Activated CD4-positive, alpha-beta T cell treated with anti-CD3 and anti-CD28 coated beads, Interleukin-2, amount 50 U/mL, for 16 hours (primary cell): ENCODE data around the gene SBF1.
"Not testable (repeated sequence)": the region's sequence is repeated elsewhere in the genome, so short reads cannot be mapped to it uniquely, and the experiment has no call there.

Source experiments
- DNase-seq: peaks from one replicate; pipeline ENCODE4 v3.0.0-alpha.2; 2020

Gene SBF1, protein sequence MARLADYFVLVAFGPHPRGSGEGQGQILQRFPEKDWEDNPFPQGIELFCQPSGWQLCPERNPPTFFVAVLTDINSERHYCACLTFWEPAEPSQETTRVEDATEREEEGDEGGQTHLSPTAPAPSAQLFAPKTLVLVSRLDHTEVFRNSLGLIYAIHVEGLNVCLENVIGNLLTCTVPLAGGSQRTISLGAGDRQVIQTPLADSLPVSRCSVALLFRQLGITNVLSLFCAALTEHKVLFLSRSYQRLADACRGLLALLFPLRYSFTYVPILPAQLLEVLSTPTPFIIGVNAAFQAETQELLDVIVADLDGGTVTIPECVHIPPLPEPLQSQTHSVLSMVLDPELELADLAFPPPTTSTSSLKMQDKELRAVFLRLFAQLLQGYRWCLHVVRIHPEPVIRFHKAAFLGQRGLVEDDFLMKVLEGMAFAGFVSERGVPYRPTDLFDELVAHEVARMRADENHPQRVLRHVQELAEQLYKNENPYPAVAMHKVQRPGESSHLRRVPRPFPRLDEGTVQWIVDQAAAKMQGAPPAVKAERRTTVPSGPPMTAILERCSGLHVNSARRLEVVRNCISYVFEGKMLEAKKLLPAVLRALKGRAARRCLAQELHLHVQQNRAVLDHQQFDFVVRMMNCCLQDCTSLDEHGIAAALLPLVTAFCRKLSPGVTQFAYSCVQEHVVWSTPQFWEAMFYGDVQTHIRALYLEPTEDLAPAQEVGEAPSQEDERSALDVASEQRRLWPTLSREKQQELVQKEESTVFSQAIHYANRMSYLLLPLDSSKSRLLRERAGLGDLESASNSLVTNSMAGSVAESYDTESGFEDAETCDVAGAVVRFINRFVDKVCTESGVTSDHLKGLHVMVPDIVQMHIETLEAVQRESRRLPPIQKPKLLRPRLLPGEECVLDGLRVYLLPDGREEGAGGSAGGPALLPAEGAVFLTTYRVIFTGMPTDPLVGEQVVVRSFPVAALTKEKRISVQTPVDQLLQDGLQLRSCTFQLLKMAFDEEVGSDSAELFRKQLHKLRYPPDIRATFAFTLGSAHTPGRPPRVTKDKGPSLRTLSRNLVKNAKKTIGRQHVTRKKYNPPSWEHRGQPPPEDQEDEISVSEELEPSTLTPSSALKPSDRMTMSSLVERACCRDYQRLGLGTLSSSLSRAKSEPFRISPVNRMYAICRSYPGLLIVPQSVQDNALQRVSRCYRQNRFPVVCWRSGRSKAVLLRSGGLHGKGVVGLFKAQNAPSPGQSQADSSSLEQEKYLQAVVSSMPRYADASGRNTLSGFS (N-terminal part only)

DNA sequence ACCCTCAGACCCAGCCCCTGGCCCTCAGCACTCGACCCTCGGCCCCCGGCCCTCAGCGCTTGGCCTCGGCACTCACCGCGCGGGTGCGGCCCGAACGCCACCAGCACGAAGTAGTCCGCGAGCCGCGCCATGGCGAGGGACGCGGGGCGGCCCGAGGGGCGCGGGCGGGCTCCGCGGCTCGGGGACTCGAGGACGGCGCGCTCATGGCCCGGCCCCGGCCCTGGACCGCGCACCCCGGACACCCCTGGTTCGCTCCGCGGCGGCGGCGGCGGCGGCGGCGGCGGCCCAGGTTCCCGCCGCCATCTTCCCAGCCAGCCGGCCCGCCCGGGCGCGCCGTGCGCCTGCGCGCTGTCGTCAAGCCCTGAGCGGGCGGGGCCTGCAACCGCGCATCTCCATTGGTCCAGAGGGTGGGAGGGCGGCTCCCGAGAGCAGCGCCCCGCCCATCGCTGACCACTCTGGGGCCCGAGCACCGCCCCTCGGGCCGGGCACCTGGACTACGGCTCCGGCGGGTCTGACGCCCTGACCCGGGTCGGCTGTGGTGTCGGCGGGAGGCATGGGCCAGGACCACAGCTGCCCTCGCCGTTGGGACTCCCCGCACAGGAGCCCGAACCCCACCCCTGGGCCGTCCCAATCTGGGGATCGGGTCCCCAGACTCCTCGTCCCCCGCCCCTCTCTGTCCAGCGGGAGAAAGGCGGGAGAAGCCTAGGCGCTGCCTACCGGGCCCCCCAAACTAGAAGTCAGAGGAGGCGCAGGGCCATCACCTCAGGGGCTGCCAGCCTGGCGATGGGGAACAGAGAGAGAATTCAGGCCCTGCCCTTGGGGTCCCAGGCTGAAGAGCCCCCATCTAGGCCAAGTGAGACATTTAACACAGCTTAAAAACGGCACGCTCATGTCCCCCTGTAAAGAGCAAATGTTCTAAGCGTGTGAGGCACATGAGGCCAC, at the start of gene SBF1:
Gene SBF1 (minus strand): TSS at position 326 of the 942 bp plus-strand sequence. CDS start 195 bp downstream, at position 131.
- DNase-seq = peak; percentile 91

DNA sequence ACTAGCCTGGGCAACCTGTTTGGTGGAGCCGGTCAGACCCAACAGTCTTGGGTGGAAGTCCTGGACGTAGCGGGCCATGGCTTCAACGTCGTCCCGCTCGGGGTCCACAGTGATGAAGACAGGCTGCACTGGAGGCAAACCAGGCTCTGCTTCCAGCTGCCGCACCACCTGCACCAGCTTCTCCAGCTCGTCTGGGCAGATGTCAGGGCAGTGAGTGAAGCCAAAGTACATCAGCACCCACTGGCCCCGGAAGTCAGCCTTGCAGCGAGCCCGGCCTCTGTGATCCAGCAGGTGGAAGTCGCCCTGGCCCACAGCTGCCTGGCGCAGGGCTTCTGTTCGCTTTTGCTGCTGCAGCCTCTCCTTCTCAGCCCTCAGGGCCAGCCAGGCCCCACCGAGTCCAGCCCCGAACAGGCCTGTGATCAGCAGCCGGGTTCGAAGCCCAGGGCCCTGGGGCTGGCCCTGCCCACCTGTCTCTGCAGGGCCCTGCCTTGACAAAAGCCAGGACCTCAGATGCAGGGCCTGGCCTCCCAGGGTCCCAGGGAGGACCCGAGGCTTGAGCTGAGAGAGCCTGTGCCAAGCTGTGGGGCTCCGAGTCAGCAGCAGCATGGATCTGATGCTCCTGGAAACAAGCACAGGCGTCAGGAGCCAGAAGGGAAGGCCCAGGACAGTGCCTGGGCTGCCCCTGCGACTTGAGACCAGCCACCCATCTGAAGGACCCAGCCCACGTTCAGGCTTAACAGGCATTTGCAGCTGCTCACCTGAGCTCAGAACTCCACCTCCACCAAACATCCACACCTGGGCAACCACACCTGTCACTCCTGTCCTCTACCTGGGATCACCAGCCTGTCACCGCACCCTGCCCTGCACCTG, 49.2 kb upstream of the SBF1 start:
- no peak for DNase-seq

DNA sequence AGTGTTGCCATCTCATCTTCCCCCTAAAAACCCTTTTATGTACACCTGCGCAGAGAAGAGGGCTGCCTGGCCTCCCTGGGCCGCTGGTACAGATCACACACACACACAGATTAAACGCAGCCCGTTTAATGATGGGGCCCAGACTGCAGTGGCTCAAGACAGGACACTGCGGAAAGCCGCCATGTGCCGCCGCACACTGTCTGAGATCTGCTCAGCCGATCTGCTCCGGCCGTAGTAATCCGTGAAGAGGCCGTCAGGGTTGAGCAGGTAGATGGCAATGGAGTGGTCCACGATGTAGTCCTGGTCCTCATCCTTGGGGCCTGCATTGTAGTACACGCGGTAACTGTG, 48.6 kb upstream of the SBF1 start:
- no peak for DNase-seq

DNA sequence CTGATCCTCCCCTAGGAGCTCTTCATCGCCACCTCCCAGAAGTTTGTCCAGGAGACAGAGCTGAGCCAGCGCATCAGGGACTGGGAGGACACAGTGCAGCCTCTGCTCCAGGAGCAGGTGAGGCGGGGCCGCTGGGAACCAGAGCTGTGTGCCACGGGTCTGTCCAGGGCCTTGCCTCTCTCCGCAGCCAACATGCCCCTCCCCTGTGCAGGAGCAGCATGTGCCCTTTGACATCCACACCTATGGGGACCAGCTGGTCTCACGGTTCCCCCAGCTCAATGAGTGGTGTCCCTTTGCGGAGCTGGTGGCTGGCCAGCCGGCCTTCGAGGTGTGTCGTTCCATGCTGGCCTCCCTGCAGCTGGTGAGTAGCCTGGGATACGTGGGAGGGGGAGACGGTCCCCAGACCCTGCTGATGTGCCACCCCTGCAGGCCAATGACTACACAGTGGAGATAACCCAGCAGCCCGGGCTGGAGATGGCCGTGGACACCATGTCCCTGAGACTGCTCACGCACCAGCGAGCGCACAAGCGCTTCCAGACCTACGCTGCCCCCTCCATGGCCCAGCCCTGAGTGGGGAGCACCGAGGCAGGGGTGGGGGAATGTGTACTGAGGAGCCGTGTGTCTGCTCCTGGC, 48.1 kb upstream of the SBF1 start:
- DNase-seq = no peak

DNA sequence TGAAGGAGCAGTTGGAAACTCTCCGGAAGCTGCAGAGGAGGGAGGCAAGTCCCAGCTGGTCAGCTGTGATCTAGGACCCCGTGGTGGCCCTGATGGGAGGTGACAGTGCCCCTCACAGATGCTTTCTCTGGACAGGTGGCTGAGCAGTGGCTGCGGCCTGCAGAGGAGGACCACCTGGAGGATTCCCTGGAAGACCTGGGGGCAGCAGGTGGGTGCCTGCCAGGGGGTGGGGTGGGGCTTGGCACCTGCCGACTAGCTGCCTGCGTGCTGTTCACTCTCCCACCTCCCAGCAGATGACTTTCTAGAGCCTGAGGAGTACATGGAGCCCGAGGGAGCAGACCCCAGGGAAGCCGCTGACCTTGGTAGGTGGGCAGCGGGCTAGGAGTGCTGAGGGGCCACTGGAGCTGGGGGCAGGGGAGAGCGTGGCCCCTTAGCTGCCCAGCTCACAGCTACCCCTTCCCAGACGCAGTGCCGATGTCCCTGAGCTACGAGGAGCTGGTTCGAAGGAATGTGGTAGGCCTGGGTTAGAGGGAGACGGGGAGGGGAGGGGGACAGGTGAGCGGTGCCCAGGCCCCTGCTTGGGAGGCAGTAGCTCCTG, 47.5 kb upstream of the SBF1 start:
- DNase-seq = no peak

DNA sequence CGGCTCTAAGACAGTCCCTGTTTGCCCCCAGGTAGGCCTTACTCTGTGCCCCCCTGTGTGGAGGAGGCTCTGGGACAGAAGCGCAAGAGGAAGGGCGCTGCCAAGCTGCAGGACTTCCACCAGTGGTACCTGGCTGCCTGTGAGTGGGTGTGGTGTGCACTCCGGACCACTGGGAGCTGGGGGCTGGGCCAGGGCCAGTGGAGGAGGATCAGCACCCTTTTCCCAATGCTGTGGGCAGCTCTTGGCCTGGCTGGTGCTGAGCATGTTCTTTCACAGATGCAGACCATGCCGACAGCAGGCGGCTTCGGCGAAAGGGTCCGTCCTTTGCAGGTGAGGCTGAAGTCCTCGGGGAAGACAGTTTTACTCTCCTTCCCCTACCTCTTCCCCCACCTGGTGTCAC, 46.9 kb upstream of the SBF1 start:
- no peak for DNase-seq

DNA sequence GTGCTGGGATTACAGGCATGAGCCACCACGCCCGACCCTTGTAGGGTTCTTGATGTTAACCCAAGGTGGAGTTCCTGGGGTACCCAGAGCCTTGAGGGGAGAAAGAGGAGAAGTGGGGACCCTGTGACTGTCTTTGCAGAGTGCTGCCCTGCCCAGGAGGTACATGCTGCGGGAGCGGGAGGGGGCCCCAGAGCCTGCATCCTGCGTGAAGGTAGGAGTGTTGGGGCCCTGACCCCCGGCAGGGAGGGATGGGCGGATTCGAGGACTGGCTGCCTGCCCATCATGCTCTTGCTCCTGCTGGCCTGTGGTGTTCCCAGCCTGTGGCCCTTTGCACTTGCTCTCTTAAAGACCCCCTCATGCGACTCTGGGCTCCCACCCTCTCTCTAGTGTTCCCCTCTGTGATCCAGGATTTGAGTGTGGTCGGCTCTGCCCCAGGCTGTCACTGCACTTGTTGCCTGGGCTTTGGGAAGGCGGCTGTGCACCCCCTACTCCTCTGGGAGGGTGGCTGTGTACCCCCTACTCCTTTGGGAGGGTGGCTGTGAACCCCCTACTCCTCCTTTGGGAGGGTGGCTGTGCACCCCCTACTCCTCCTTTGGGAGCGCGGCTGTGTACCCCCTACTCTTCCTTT, 46.1 kb upstream of the SBF1 start:
- DNase-seq = no peak

DNA sequence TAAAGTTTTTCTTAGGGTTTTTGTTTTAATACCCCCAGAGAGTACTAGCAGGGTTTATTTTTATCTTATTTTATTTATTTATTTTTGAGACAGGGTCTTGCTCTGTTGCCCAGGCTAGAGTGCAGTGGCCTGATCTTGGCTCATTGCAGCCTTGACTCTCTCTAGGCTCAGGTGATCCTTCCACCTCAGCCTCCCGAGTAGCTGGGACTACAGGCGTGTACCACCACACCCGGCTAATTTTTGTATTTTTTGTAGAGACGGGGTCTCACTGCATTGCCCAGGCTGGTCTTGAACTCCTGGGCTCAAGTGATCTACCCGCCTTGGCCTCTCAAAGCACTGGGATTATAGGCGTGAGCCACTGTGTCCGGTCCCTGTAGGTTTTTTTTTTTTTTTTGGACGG, 45.3 kb upstream of the SBF1 start:
- DNase-seq = not testable (repeated sequence)

DNA sequence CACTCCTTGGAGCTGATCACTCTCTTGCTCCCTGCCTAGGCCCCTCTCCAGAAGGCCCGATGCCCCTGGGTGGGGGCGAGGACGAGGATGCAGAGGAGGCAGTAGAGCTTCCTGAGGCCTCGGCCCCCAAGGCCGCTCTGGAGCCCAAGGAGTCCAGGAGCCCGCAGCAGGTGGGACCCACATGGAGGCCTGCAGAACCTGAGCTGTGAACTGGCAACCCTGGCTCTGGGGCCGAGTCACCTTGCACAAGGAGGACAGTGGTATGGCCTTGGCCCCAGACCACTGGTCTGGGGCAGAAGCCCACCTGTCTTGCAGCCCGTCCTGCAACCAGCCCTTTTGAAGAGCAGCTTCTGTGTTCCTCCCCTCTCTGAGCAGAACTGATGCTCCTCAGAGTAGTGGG, 44.3 kb upstream of the SBF1 start:
- DNase-seq = no peak

DNA sequence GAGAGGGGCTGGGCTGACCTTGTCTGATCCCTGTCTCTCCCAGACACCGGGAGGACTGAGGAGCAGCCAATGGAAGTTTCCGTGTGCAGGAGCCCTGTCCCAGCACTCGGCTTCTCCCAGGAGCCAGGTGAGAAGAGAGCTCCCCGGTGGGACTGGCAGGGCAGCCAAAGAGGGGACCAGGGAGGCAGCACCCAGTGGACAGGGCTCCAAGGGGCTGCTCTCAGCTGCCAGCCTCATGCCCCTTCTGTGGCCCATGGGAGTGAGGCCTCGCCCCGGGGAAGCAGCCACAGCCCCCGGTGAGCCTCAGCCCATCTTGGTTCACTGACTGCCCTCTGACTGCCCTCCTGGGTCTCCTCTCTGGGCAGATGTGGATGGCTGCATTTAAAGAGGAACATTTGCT, 43.8 kb upstream of the SBF1 start:
- no peak for DNase-seq

DNA sequence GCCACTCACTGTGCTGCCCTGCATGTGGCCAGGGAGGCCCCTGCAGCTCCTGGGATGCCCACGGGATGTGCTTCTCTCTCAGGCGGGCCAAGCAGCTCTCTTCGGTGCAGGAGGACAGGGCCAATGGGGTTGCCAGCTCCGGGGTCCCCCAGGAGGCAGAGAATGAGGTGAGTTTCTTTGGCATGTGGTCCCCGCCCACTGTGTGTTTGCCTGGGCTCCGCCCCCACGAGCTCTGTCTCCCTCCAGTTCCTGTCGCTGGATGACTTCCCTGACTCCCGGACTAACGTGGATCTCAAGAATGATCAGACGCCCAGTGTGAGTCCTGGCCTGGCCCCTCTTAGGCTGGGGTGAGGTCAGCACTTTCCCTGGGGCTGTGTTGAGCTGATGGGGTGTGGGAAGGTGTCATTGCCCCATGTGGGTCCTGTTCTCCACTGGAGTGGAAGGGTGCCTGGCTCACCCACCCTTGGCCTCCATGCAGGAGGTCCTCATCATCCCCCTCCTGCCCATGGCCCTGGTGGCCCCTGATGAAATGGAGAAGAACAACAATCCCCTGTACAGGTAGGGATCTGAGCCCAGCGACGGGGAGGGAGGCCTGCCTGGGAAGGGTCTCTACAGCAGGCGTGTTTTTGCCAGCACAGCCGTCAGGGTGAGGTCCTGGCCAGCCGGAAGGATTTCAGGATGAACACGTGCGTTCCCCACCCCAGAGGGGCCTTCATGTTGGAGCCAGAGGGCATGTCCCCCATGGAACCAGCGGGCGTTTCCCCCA, 42.8 kb upstream of the SBF1 start:
- DNase-seq = no peak

DNA sequence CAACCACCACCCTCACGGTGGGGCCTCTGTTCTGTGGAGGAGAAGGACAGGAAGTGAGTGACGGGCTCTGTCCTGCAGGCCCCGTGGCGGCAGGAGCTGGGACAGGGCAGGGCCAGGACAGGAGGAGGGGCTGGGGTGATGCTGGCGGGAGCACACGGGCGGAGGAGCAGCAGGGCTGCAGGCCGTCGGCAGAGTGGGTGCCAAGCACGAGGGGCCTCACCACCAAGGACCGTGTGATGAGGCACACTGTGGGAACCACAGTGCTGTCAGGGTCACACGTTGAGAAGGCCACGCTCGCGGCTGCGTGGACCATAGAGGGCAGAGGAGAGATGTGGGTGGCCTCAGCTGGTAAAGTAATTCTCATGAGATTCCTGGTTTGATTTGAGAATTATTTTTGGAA, 42.1 kb upstream of the SBF1 start:
- DNase-seq = no peak

DNA sequence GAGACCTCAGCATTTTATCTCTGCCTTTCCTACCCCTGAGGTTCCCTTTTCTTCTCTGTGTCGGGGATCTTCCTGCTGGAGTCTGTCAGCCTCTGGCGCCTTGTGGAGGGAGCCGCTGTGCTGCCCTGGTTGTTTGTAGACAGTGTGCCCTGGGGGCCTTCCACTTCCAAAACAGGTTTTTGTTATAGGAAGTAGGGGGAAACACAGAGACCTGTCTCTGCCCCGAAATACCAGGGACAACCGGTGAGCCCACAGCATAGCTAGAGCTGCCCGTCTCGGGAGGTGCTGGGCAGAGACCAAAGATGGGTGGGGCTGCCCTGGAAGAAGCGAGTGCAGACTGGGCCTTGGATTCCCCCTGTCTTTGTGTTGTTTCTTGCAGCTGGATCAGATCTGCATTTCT, 41.2 kb upstream of the SBF1 start:
- DNase-seq = no peak

DNA sequence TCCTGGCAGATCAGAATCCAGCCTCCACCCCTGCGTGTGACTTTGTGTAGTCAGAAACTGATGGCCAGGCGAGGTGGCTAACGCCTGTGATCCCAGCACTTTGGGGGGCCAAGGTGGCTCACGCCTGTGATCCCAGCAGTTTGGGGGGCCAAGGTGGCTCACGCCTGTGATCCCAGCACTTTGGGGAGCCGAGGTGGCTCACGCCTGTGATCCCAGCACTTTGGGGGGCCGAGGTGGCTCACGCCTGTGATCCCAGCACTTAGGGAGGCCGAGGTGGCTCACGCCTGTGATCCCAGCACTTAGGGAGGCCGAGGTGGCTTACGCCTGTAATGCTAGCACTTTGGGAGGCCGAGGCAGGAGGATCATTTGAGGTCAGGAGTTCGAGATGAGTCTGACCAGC, 38.3 kb upstream of the SBF1 start:
- DNase-seq = no peak

DNA sequence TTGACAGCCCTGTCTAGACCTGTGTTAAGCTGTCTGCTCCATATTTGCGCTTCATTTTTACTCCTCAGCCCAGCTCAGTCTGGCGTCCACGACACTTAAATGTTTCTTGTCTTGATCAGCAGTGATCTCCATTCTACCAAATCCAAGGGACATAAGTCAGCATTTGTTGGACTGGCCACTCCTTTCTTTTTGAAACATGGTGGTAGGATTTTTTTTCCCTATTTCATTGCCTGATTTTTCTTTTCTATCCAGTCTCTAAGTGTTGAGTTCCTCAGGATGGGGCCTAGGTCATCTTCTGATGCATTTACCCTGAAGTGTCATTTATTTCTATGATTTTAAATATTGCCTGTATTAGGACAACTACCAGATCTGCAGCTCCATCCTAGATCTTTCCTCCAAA, 34.1 kb upstream of the SBF1 start:
- DNase-seq = no peak

DNA sequence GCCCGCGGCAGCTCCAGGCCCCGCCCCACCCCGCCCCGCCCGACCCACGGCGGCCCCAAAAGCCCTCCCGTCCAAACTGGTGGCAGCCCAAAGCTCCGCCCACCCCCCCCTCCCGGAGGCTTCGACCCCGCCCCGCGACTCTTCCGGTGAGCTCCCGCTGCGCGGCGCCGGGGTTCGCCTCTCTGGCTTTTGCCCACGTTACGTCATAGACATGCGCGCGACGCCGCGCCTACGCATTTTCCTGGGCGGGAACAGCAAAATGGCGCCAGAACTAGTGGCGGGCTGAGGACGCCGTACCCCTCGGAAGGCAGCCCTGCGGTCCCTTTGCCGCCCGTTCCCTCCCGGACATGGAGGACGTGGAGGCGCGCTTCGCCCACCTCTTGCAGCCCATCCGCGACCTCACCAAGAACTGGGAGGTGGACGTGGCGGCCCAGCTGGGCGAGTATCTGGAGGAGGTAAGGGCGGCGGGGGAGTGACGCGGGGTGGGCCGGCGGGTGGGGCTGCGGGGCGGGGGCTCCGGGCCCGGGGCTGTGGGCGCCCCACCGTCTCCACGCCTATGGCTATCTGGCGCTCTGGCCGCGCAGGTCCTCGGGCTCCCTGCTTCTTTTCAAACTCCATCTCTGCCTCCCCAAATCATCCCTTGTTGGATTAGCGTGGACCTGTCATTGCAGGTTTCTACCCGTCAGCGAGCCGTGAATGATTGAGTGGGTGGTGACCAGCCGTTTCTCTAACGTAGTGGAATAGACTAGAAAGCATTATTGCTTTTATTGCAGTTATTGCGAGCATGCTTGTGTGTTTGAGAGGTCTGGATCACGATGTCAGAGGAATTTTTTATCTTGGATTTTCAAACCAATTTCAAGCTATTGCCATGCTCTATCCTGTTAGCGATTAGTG, 33.4 kb upstream of the SBF1 start, which contains the start of gene NCAPH2:
Gene NCAPH2 (plus strand): TSS at position 234 of the 894 bp plus-strand sequence. CDS start 114 bp downstream, at position 348.
- peak; percentile 98 for DNase-seq

DNA sequence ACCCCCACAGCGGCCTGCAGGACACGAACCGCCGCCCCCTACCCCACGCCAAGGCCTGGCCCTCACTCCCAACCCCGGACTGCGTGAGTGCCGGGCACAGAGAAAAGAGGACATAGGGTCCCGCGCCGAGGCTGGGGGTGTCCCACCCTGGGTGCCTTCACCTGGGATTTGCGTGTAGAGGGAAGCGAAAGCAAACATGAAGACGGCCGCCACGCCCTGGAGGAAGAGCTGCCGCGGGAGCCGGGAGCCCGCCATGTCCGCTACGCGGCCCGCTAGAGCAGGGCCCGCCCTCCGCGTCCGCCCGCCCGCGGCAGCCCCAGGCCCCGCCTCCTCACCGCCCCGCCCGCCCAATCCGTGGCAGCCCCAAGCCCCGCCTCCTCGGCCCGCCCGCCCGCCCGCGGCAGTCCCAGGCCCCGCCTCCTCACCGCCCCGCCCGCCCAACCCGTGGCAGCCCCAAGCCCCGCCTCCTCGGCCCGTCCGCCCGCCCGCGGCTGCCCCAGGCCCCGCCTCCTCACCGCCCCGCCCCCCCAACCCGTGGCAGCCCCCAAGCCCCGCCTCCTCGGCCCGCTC, 32.7 kb upstream of the SBF1 start, which contains the start of gene LMF2:
Gene LMF2 (minus strand): TSS at position 282 of the 570 bp plus-strand sequence. CDS start 27 bp downstream, at position 255.
- peak; percentile 94 for DNase-seq
